Smooth muscle cell (in vitro differentiated cells): Measurements from ENCODE around the gene ALG5. TPM values are rescaled to one million over a fixed set of nuclear protein-coding genes. Genes with fewer than 3 reads are reported as not detected.

Experiments
- DNase-seq: peaks from one replicate; lab custom pipeline; 2025; ENCODE audit not compliant: unreplicated experiment; lab: John Stamatoyannopoulos, UW
- H2AFZ ChIP-seq: fragments of 200-600 bp; sonication (generic); 2 replicates; pipeline ENCODE4 v1.6.0; 2016; ENCODE audit warnings: antibody characterized with exemption, low read depth, mild to moderate bottlenecking
- H3F3A ChIP-seq: fragments of 200-600 bp; sonication (generic); 2 replicates; pipeline ENCODE4 v1.6.0; 2017; ENCODE audit warnings: antibody characterized with exemption, low read depth
- H3K27ac ChIP-seq: fragments of 200-600 bp; sonication (generic); 2 replicates; pipeline ENCODE4 v1.5.1; 2016; ENCODE audit warnings: low read depth, mild to moderate bottlenecking
- H3K27me3 ChIP-seq: fragments of 200-600 bp; sonication (generic); 2 replicates; pipeline ENCODE4 v1.6.1; 2016; ENCODE audit warnings: low read depth, mild to moderate bottlenecking
- H3K36me3 ChIP-seq: fragments of 200-600 bp; sonication (generic); 2 replicates; pipeline ENCODE4 v1.5.1; 2016; ENCODE audit warnings: low read depth
- H3K4me1 ChIP-seq: fragments of 200-600 bp; sonication (generic); 2 replicates; pipeline ENCODE4 v1.5.1; 2016; ENCODE audit warnings: low read depth
- H3K4me2 ChIP-seq: fragments of 200-600 bp; sonication (generic); 2 replicates; pipeline ENCODE4 v1.6.0; 2016; ENCODE audit warnings: mild to moderate bottlenecking
- H3K4me3 ChIP-seq: fragments of 200-600 bp; sonication (generic); 2 replicates; pipeline ENCODE4 v1.5.1; 2016; ENCODE audit warnings: mild to moderate bottlenecking
- H3K79me2 ChIP-seq: fragments of 200-600 bp; sonication (generic); 2 replicates; pipeline ENCODE4 v1.6.0; 2016; ENCODE audit warnings: low read depth, mild to moderate bottlenecking
- H3K9ac ChIP-seq: fragments of 200-600 bp; sonication (generic); 2 replicates; pipeline ENCODE4 v1.6.0; 2016; ENCODE audit warnings: low read depth
- H3K9me3 ChIP-seq: fragments of 200-600 bp; sonication (generic); replicated peaks from 2 replicates; pipeline ENCODE4 v1.5.1; 2016; ENCODE audit warnings: low read depth
- H4K20me1 ChIP-seq: fragments of 200-600 bp; sonication (generic); 2 replicates; pipeline ENCODE4 v1.6.0; 2016; ENCODE audit warnings: low read depth
- WGBS: methylation state at CpG from one replicate; pipeline ENCODE4 v1.1.7; 2016; ENCODE audit warnings: low lambda C conversion rate; 5-methylcytosine and 5-hydroxymethylcytosine counted together
- polyA plus RNA-seq: library from polyadenylated mRNA; unstranded; fragments of >200 nt; fragmentation: Nextera tagmentation; extraction: Ambion mirVana; gene quantifications from 2 replicates; pipeline ENCODE4 v1.2.1, GENCODE V29; 2016
- total RNA-seq: library from RNA; depleted of rRNA; stranded (reverse); fragments of >200 nt; gene quantifications from 2 replicates; pipeline ENCODE4 v1.2.3, GENCODE V29; 2014
- TF ChIP-seq, protein P1 (sequence below): fragments of 200-600 bp; sonication (generic); IDR thresholded peaks from 2 replicates; pipeline ENCODE4 v1.5.1; 2017; ENCODE audit warnings: borderline replicate concordance, mild to moderate bottlenecking, antibody characterized with exemption; ENCODE audit not compliant: insufficient read depth, poor library complexity, severe bottlenecking

ALG5 gene
- total and polyA plus RNA-seq, 2 experiments from 2014 or later, result 68.1 to 68.5 TPM

DNA sequence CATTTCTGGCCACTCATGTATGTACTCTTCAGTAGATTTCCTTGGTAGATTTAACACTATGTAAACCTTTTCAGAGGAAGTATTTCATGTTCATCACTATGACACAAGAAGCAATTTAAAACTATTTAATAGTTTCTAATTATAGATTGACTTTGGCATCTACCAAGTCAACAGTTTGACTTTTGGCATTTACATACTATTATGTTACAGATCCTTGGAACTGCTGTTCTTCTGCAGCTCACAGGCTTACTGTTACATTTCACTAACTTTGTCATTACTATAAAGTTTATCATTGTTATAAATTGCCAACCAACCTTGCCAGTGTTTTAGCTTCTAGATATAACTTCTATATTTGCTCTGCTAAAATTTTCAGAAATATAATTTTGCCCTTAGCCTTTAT is 41.6 kb upstream of the ALG5 start:
- no peak overlapping the region for H3K4me3 ChIP-seq
- peaks cover 19% of the 10 kb centered on the region for H3K79me2 ChIP-seq
- H3K9ac ChIP-seq, result no peak overlapping the region
- H4K20me1 ChIP-seq, result peaks cover 33% of the 10 kb centered on the region
- TF ChIP-seq, protein P1, sequence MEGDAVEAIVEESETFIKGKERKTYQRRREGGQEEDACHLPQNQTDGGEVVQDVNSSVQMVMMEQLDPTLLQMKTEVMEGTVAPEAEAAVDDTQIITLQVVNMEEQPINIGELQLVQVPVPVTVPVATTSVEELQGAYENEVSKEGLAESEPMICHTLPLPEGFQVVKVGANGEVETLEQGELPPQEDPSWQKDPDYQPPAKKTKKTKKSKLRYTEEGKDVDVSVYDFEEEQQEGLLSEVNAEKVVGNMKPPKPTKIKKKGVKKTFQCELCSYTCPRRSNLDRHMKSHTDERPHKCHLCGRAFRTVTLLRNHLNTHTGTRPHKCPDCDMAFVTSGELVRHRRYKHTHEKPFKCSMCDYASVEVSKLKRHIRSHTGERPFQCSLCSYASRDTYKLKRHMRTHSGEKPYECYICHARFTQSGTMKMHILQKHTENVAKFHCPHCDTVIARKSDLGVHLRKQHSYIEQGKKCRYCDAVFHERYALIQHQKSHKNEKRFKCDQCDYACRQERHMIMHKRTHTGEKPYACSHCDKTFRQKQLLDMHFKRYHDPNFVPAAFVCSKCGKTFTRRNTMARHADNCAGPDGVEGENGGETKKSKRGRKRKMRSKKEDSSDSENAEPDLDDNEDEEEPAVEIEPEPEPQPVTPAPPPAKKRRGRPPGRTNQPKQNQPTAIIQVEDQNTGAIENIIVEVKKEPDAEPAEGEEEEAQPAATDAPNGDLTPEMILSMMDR, result no peak
- peaks cover 62% of the 10 kb centered on the region for H3K36me3 ChIP-seq
- no peaks in the 10 kb centered on the region for H3F3A ChIP-seq
- no peak for DNase-seq
- H2AFZ ChIP-seq, result no peak overlapping the region
- H3K4me2 ChIP-seq, result no peak overlapping the region
- H3K27ac ChIP-seq, result no peak overlapping the region
- H3K27me3 ChIP-seq, result no peaks in the 10 kb centered on the region
- H3K9me3 ChIP-seq, result no peaks in the 10 kb centered on the region
- H3K4me1 ChIP-seq, result no peaks in the 10 kb centered on the region

DNA sequence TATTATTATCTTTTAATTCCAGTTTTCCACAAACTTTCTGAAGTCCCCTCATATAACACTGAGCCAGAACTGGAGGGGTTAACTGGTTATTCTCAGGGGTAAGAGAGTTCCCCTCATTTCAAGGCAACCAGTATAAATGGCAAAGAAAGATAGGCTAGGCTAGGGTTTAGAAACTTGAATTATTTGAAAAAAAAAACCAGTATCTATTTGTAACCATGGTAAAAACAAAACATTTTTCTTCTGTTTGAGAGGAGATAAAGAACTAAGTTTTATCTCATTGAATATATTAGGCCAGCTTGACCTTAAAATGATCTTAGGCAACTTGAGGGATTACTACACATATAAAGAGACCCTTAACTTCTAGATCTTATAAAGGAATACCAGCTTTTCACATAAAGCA is 40.8 kb upstream of the ALG5 start:
- Histone ChIP-seq H3K36me3 (peaks cover 68% of the 10 kb centered on the region), H2AFZ (no peak overlapping the region), H3K27me3 (no peaks in the 10 kb centered on the region), H3K9me3 (no peaks in the 10 kb centered on the region), H4K20me1 (peaks cover 27% of the 10 kb centered on the region), H3K4me3 (no peak overlapping the region), H3K27ac (no peak overlapping the region), H3K9ac (no peak overlapping the region), H3K4me2 (no peak overlapping the region), H3K4me1 (no peaks in the 10 kb centered on the region), H3K79me2 (peaks cover 16% of the 10 kb centered on the region), H3F3A (no peaks in the 10 kb centered on the region)
- no peak for DNase-seq
- TF ChIP-seq, protein P1, result no peak

GRCh38 chr13:37037241-37037640 is 38.1 kb upstream of the ALG5 start:
- 100% methylated on average over 3 of the region's 3 CpGs for WGBS
- H3K36me3 ChIP-seq, result peaks cover 64% of the 10 kb centered on the region
- TF ChIP-seq, protein P1, result no peak
- no peaks in the 10 kb centered on the region for H3K27me3 ChIP-seq
- no peaks in the 10 kb centered on the region for H3K4me1 ChIP-seq
- no peak overlapping the region for H3K9ac ChIP-seq
- no peak overlapping the region for H3K4me3 ChIP-seq
- no peak overlapping the region for H2AFZ ChIP-seq
- H4K20me1 ChIP-seq, result peaks cover 16% of the 10 kb centered on the region
- H3K27ac ChIP-seq, result no peak overlapping the region
- H3K79me2 ChIP-seq, result peaks cover 16% of the 10 kb centered on the region
- no peak overlapping the region for H3K4me2 ChIP-seq
- DNase-seq, result no peak
- no peaks in the 10 kb centered on the region for H3K9me3 ChIP-seq
- no peaks in the 10 kb centered on the region for H3F3A ChIP-seq

DNA sequence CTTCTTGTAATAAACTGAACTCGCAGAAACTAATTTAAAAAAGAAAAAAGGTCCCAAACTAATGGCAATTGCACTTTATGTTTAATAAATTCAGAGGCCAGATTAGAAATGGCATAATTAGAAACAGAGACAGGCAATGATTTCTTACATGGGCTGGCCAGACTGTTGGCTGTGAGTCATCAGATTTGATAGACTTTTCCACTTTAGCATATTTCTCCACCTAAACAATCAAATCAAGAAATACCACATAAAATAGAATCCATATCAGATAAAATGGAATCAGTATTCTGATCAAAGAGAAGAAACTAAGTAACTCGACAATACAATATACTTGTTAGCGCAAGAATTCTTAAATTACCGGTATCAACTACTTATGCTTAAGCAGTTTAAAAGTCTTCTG is 30.5 kb upstream of the ALG5 start:
- Histone ChIP-seq H3K36me3 (peaks cover 36% of the 10 kb centered on the region), H3K4me3 (no peak overlapping the region), H2AFZ (no peak overlapping the region), H3K27ac (peak overlapping the region; percentile 23), H3K27me3 (no peaks in the 10 kb centered on the region), H3F3A (no peaks in the 10 kb centered on the region), H3K79me2 (no peaks in the 10 kb centered on the region), H3K4me1 (no peaks in the 10 kb centered on the region), H4K20me1 (peaks cover 4% of the 10 kb centered on the region), H3K9ac (no peak overlapping the region), H3K4me2 (no peak overlapping the region), H3K9me3 (no peaks in the 10 kb centered on the region)
- TF ChIP-seq, protein P1, result no peak
- DNase-seq, result no peak
- 92% methylated on average over 4 of the region's 4 CpGs for WGBS
